UCSD-AML1 (cell line): Measurements from ENCODE around the gene POLR2I.

Experiments used
- DNase-seq: peaks from one replicate; lab custom pipeline; 2025; ENCODE audit not compliant: unreplicated experiment; lab: John Stamatoyannopoulos, UW

POLR2I gene

DNA sequence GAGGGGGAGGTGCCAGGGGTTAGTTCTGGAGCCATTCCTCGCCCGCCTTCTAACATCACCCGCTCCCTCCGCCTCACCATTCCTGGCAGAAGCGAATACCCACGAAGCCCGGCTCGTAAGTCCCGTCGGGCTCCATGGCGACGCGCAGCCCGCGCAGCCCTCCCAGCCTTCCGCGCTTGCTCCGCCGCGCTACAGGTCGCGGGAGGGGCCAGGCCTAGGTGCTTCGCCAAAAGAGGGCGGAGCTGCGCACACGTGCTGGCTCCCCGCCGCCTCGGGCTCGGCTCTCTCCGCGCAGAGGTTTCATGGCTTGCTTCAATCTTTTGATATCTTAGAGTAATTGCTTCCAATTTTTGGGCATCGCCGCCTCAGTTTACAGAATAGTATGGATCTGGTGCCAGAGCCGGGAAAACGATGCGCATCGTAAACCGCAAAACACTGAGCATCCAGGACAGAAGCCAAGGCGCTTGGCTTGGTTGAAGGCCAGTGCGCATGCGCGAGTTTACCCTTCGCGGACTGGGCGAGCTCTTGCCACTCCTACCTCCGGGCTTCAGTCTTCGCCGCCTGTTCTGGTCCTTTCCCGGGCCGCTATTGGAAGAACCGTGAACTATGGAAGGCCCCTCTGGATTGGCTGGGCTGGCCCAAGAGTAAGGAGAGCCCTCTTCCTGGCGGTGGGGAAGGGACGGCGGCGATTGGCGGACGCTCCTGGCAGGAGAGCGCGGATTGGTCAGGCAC is at the start of gene POLR2I:
Gene POLR2I (minus strand): TSS at position 155 of the 732 bp plus-strand sequence. CDS start 19 bp downstream, at position 136.
- DNase-seq: peak; percentile 99

- no peak for DNase-seq
Observed at GRCh38 chr19:36163813-36164212, 49.1 kb upstream of the POLR2I start.

DNA sequence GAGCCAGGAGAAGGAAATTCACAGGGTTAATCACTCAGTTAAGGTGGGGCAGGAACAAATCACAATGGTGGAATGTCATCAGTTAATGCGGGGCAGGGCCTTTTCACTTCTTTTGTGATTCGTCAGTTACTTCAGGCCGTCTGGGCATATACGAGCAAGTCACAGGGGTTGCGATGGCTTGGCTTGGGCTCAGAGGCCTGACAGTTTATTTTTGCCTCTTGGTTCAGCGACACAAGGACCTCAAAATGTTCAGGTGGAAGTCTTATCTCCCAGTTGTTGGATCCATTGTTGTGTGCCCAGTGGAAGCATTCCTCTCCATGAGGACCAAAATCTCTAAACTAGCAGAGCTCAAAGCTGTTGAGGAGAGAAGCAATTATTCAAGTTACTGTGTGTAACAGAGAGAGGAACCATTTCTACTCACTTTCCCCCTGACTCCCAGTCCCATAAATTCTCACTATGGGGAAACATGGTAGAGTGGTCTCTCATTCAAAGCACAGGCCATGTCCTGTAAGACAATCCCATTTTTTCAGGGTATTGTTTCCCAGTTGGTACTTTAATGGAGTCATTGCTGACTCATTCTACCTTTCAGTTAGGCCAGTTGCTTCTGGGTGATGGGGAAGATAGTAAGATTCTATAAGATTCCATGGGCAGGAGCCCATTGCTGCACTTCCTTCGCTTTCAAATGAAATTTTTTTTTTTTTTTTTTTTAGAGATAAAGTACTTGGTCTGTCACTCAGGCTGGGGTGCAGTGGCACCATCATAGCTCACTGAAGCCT is 46.3 kb upstream of the POLR2I start:
- no peak for DNase-seq

DNA sequence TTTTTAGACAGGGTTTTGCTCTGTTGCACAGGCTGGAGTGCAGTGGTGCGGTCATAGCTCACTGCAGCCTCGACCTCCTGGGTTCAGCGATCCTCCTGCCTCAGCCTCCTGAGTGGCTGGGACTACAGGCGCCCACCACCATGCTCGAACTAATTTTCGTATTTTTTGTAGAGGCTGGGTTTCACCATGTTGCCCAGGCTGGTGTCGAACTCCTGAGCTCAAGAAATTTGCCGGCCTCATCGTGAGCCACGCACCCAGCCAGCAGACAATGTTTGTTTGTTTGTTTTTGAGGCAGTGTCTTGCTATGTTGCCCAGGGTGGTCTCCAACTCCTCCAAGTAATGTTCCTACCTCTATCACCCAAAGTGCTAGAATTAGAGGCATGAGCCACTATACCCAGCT is 38.5 kb upstream of the POLR2I start:
- no peak for DNase-seq

- DNase-seq: no peak
Observed at GRCh38 chr19:36152352-36153091, 37.8 kb upstream of the POLR2I start, which contains the start of gene COX7A1. TSS of gene COX7A1 (minus strand) at chr19:36152447. CDS start at chr19:36152407, 40 bp downstream.

- no peak for DNase-seq
Observed at GRCh38 chr19:36152019-36152351, 37.3 kb upstream of the POLR2I start.

DNA sequence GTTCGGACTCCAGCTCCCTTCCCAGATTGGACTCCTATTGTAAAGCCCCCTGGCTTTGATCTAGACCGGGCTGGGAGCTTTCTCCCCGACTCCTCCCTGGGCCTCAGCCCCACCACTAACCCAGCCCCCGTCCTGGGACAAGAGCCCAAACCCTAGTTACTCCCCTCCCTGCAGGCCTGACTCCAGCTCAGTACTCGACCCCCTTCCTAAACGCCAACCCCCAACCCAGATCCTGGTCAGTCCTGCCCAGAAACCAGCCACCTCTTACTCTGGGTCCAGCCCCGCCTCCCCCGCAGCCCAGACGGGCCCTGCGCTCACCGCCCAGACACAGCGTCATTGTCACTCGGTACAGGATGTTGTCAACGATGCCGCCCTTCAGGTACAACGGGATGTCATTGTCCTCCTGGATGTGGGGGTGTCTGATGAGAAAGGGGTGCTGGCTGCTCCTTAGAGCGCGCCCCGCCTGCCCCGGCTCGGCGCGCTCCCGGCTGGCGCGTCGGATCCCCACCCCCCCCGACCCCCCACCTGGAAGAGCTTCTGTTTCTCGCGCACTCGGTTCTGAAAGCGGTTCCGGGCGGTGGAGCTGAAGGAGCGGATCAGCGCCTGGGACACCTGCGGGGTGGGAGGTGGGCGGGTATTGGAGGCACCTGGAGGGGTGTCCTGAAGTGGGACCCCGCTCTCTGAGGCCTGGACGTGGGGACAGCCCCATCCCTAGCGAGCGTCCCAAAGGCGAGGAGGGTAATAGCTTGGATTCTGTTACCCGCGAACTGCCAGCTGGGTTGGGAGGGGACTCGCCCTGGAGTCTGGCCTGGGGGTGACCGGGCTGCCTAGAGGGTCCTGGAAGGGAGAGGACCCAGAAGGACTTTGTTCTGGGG is 36.7 kb upstream of the POLR2I start:
- no peak for DNase-seq

DNA sequence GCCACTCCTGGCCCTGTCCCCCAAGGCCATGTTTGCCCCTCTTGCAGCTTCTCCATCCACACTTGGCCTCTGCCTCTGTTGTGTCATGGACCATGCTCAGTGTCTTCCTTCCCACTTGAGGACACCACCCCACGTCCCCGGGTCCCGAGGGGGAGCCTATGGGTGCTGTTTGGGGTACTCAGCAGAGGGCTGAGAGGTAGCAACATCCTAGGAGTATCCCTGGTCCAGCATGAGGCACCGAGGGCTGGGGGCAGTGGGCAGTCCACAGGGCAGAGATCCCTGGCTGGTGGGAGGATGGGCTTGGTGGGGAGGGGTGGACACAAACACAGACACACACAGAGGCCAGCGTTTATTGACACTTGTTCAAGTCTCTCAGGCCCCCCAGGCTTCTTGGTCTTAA is 35.9 kb upstream of the POLR2I start:
- no peak for DNase-seq

GRCh38 chr19:36149673-36150406 is 35.2 kb upstream of the POLR2I start:
- DNase-seq: no peak

DNA sequence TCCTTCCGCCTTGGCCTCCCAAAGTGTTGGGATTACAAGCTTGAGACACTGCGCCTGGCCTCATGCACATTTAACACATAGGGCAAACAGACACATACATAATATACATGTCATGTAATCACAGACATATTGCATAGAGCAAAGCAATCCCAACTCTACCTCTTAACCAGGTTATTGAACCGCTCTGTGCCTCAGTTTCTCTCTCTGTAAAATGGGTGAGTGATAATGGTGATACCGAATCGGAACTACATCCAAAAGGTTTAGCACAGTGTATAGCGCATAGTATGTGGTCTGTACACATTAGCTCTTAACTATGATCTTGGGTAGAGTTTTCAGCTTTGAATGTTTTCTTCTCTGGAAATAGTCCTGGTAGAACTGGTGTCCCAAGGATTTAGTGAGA is 29.9 kb upstream of the POLR2I start:
- DNase-seq: no peak

- no peak for DNase-seq
Observed at GRCh38 chr19:36142496-36142895, 27.8 kb upstream of the POLR2I start.

DNA sequence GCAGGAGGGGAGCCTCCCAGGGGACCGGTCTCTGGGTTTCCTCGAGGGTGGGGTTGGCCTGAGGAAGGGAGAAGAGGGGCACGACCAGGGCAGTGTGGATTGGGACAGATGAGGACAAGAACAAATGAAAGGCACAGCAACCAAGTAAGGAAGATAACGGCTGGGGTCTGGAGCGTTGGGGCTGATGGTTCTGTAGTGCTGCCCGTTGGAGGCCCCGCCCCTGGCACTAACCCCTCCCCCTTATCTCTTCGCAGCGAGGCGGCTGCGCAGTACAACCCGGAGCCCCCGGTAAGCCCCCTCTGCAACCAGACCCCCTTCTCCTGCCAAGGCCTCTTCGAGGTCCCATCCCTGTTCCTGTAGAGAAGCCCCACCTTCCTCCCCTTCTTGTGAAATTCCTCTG is 27.4 kb upstream of the POLR2I start:
- DNase-seq: no peak

DNA sequence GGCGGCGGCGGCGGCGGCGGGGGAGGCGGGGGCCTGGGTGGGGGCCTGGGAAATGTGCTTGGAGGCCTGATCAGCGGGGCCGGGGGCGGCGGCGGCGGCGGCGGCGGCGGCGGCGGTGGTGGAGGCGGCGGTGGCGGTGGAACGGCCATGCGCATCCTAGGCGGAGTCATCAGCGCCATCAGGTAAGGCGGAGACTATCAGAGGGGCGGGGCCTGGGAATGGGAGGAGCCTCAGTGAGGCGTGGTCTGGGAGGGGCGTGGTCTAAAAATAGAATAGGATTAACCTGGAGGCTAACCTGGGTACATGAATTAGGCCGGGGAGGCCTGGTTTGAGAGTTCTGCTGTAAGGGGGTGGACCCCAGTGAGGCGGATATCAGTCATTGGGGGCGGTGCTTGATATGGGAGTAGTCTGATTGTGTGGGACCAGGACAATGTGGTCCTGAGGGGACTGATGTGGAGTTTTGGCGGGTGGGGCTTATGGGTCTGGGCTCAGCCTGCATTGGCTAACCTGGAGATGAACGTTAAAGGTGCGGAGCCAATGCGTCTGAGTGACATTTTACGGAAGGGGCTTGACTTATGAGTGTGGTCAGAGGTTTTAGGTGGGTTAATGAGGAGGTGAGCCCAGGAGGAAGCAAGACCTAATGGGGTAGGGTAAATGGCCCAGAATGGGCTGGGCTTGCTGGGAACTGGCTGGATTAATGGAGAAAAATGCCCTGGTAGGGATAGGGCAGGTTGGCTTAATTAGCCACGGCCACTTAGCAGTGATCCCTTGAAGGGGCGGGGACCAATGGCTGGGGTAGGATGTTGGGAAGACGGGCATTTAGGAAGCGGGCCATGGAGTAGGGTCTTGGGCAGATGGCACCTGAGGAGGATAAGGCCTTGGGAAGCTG is 26.6 kb upstream of the POLR2I start:
- peak; percentile 86 for DNase-seq

DNA sequence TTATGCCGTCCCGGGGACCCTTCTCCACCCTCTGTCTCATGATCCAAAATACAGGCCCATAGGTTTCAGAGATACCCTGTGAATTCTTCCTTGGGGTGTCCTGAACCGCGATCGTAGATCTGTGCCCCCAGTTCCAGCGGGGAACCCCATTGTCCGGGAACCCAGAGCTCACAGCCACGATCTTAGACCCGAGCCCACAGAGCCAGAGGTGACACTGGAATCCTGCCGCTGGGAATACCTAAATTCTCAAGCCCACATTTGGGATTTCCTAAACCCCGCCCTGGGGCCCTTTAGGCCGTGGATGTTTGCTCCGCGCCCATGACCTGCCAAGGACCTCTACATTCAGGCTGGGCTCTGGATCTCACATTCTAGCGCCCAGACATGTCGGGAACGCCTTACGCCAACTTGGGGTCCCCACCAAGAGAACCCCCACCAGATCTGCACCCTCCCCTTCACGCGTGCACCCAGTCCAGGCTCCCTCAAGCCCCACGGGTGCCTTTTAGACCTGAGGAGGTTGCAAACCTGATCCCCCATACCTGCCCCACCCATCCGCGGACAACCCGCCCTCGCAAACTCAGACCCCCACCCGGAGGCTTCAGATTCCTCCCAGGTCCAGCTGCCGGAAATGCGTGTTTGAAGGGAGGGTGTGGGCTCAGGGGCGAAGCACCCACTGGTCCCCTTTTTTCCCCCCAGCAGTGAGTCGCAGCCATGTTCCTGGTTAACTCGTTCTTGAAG is 25.8 kb upstream of the POLR2I start:
- DNase-seq: peak; percentile 60

DNA sequence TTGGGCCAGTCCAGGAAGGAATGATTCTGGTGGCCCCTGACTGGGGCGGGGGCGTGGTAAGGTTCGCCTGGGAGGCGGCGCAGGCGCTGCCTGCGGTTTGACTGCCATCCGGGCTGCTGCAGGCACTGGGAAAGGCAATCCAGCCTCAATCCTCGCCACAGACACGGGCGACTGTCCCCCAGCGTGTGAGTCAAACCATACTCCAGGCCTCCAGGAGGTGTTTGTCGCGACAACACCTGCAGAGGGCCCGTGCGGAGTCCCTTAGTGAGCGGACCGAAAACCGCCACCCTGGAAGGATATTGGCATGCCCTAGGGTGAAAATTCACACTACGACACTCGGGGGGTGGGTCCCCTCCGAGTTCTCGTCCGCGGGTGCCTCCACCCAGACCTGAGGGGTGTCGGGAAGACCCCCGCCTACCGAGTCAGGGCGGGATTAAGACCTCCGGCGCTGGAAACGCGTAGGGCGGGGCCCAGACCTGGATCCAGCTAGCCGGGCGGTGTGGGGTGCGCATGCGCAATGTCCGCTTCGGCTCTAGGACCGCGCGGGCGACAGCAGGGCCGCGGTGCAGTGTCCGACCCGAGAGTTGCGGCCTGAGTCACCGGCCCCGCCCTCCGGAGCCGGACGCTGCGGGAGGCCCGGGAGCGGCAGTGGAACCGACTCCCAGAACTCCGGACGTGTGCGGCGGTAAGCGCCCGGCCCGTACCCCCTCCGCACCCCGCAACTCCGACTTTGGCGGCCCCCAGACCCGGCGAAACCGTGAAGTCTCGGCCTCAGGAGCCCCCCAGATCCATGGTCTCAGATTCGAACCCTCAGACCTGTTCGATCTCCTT is 25.0 kb upstream of the POLR2I start, which contains the start of gene CAPNS1:
Gene CAPNS1 (plus strand): TSS at position 594 of the 831 bp plus-strand sequence. CDS start 946 bp downstream, outside the sequence.
- DNase-seq: peak; percentile 99

- no peak for DNase-seq
Observed at GRCh38 chr19:36139120-36139472, 24.4 kb upstream of the POLR2I start.

GRCh38 chr19:36136964-36137686 is 22.4 kb upstream of the POLR2I start:
- no peak for DNase-seq
